H1 (cell line): ENCODE measurements around the gene RIPOR2. TPM values are rescaled to one million over a fixed set of nuclear protein-coding genes. Genes with fewer than 3 reads are reported as not detected.

Experiments
- CTCF ChIA-PET: fragments of 300-600 bp; sonication (Branson Sonifier 250); formaldehyde crosslinking; loops from one replicate; lab custom pipeline; 2021; ENCODE audit not compliant: partially characterized antibody; lab: Charles Lee
- POLR2A ChIA-PET: fragments of 300-600 bp; sonication (Branson Sonifier 250); formaldehyde crosslinking; loops from one replicate; lab custom pipeline; 2021; ENCODE audit warnings: inconsistent platforms; ENCODE audit not compliant: partially characterized antibody; lab: Charles Lee
- DNase-seq, 2 experiments: peaks; one replicate each; pipeline versions ENCODE4 v3.0.0 to v3.0.0-alpha.2; 2010 to 2022; ENCODE audit warnings: low spot score in 2 of 2, low read depth in 1 of 2, mixed read lengths in 1 of 2
- FAIRE-seq: peaks from 2 replicates; lab custom pipeline; 2011; peaks lifted over from hg19 to GRCh38; lab: Jason Lieb, UNC
- H2AFZ ChIP-seq: 2 replicates; pipeline ENCODE4 v1.8.1; 2012; ENCODE audit warnings: low read length, inconsistent platforms
- H2AK5ac ChIP-seq: 2 replicates; pipeline ENCODE4 v1.6.1; 2013; ENCODE audit warnings: low read depth, low read length
- H2BK120ac ChIP-seq: replicated peaks from 2 replicates; pipeline ENCODE3; 2013; ENCODE audit warnings: low read depth, low read length, inconsistent platforms
- H2BK12ac ChIP-seq: 2 replicates; pipeline ENCODE4 v1.6.1; 2013; ENCODE audit warnings: low read depth, low read length
- H2BK15ac ChIP-seq: 2 replicates; pipeline ENCODE4 v1.6.1; 2013; ENCODE audit warnings: low read length
- H2BK20ac ChIP-seq: 2 replicates; pipeline ENCODE4 v1.6.1; 2013; ENCODE audit warnings: low read length
- H2BK5ac ChIP-seq: 2 replicates; pipeline ENCODE4 v1.6.1; 2013; ENCODE audit warnings: low read depth, low read length
- H3K14ac ChIP-seq: 2 replicates; pipeline ENCODE4 v1.6.1; 2013; ENCODE audit warnings: inconsistent platforms; ENCODE audit not compliant: insufficient read length
- H3K18ac ChIP-seq: 2 replicates; pipeline ENCODE4 v1.6.1; 2013; ENCODE audit warnings: low read length; ENCODE audit errors: extremely low read depth
- H3K23ac ChIP-seq: 2 replicates; pipeline ENCODE4 v1.6.1; 2013; ENCODE audit warnings: inconsistent platforms; ENCODE audit not compliant: insufficient read length
- H3K23me2 ChIP-seq: 2 replicates; pipeline ENCODE4 v1.6.1; 2013; ENCODE audit warnings: low read depth, low read length
- H3K27ac ChIP-seq: 2 replicates; pipeline ENCODE4 v1.6.1; 2011; ENCODE audit warnings: low read depth, low read length, inconsistent platforms
- H3K27me3 ChIP-seq, 4 experiments: replicated peaks in 1 of 4; 1 replicate in 1 of 4; 2 replicates in 3 of 4; pipeline versions ENCODE4 v1.6.1 to v1.8.1; 2011 to 2013; ENCODE audit warnings: low read length in 3 of 4, mild to moderate bottlenecking in 3 of 4, inconsistent platforms in 2 of 4, mixed read lengths in 2 of 4, moderate library complexity in 1 of 4; ENCODE audit not compliant: control insufficient read depth in 3 of 4, insufficient read depth in 3 of 4; ENCODE audit errors: extremely low read depth in 1 of 4
- H3K36me3 ChIP-seq, 4 experiments: 2 replicates each; pipeline versions ENCODE4 v1.6.1 to v1.8.1; 2011 to 2013; ENCODE audit warnings: mild to moderate bottlenecking in 4 of 4, low read length in 3 of 4, moderate library complexity in 2 of 4, control low read depth in 1 of 4, inconsistent platforms in 1 of 4; ENCODE audit not compliant: insufficient read depth in 4 of 4, control insufficient read depth in 2 of 4
- H3K4ac ChIP-seq: replicated peaks from 2 replicates; pipeline ENCODE3; 2013; ENCODE audit warnings: low read length, low read depth, mixed read lengths, inconsistent platforms; ENCODE audit not compliant: insufficient read length
- H3K4me1 ChIP-seq, 4 experiments: replicated peaks in 1 of 4; 1 replicate in 1 of 4; 2 replicates in 3 of 4; pipeline versions ENCODE4 v1.6.1 to v1.8.1; 2011 to 2013; ENCODE audit warnings: low read length in 3 of 4, inconsistent platforms in 2 of 4, mixed read lengths in 1 of 4; ENCODE audit not compliant: insufficient read depth in 4 of 4, control insufficient read depth in 3 of 4
- H3K4me2 ChIP-seq, 2 experiments: 2 replicates each; pipeline versions ENCODE4 v1.6.1 to v1.8.1; 2011 to 2013; ENCODE audit warnings: low read depth in 2 of 2, low read length in 2 of 2, control low read depth in 1 of 2, inconsistent platforms in 1 of 2, mild to moderate bottlenecking in 1 of 2; ENCODE audit not compliant: insufficient read depth in 1 of 2
- H3K4me3 ChIP-seq, 4 experiments: fragments of 200-600, 300-600 bp in 1 of 4; sonication (generic), shearing (Covaris generic), sonication (Bioruptor Twin) in 1 of 4; 2 replicates each; pipeline versions ENCODE4 v1.5.1 to v1.8.1; 2011 to 2016; ENCODE audit warnings: low read length in 4 of 4, low read depth in 3 of 4, control low read depth in 2 of 4, inconsistent platforms in 2 of 4, mild to moderate bottlenecking in 2 of 4, mixed read lengths in 1 of 4, moderate library complexity in 1 of 4; ENCODE audit not compliant: insufficient read depth in 2 of 4; ENCODE audit errors: extremely low read depth in 1 of 4
- H3K56ac ChIP-seq: replicated peaks from 2 replicates; pipeline ENCODE3; 2013; ENCODE audit warnings: low read depth, mild to moderate bottlenecking, mixed read lengths, low read length, inconsistent platforms; ENCODE audit not compliant: insufficient read length
- H3K79me1 ChIP-seq: 2 replicates; pipeline ENCODE4 v1.6.1; 2013; ENCODE audit warnings: low read depth, low read length, control low read depth
- H3K79me2 ChIP-seq, 2 experiments: 2 replicates each; pipeline versions ENCODE4 v1.6.1 to v1.8.1; 2012 to 2013; ENCODE audit warnings: low read length in 2 of 2, mild to moderate bottlenecking in 2 of 2, inconsistent platforms in 1 of 2; ENCODE audit not compliant: insufficient read depth in 2 of 2, control insufficient read depth in 1 of 2
- H3K9ac ChIP-seq, 4 experiments: replicated peaks in 1 of 4; 1 replicate in 1 of 4; 2 replicates in 3 of 4; pipeline versions ENCODE4 v1.6.1 to v1.8.1; 2011 to 2013; ENCODE audit warnings: low read depth in 3 of 4, low read length in 3 of 4, control low read depth in 2 of 4, mild to moderate bottlenecking in 2 of 4, moderate library complexity in 2 of 4, inconsistent platforms in 1 of 4; ENCODE audit errors: extremely low read depth in 1 of 4
- H3K9me3 ChIP-seq, 2 experiments: 2 replicates each; pipeline versions ENCODE4 v1.6.1 to v1.8.1; 2012 to 2013; ENCODE audit warnings: mild to moderate bottlenecking in 2 of 2, moderate library complexity in 2 of 2, control low read depth in 1 of 2, inconsistent platforms in 1 of 2, low read depth in 1 of 2, low read length in 1 of 2, mixed read lengths in 1 of 2; ENCODE audit not compliant: insufficient read depth in 2 of 2
- H4K20me1 ChIP-seq, 2 experiments: replicated peaks in 1 of 2; 2 replicates each; pipeline versions ENCODE3 to v1.8.1; 2011 to 2013; ENCODE audit warnings: inconsistent platforms in 2 of 2, low read length in 2 of 2, mild to moderate bottlenecking in 1 of 2; ENCODE audit not compliant: insufficient read depth in 2 of 2, control insufficient read depth in 1 of 2
- H4K5ac ChIP-seq: 2 replicates; pipeline ENCODE4 v1.6.1; 2013; ENCODE audit warnings: low read length, low read depth, mixed read lengths, inconsistent platforms; ENCODE audit not compliant: insufficient read length
- H4K8ac ChIP-seq: 2 replicates; pipeline ENCODE4 v1.8.0; 2013; ENCODE audit warnings: mild to moderate bottlenecking, moderate library complexity, low read length, inconsistent platforms; ENCODE audit not compliant: insufficient read depth; ENCODE audit errors: extremely low read depth
- H4K91ac ChIP-seq: replicated peaks from 2 replicates; pipeline ENCODE3; 2013; ENCODE audit warnings: low read length, mixed read lengths, inconsistent platforms; ENCODE audit not compliant: insufficient read length
- ATF2 ChIP-seq: IDR thresholded peaks from 2 replicates; pipeline ENCODE4 v1.6.1; 2012; ENCODE audit warnings: low read length, inconsistent platforms
- BACH1 ChIP-seq: IDR thresholded peaks from 2 replicates; pipeline ENCODE4 v1.6.1; 2012; ENCODE audit warnings: low read length, improper control_type of control experiment
- CBX8 ChIP-seq: fragments of 300-800, 300-1000 bp; sonication (generic); IDR thresholded peaks from 2 replicates; pipeline ENCODE4 v1.7.1; 2016; ENCODE audit warnings: low read depth, low read length, borderline replicate concordance
- CEBPB ChIP-seq: IDR thresholded peaks from 2 replicates; pipeline ENCODE4 v1.6.1; 2012; ENCODE audit warnings: low read depth, low read length
- CREB1 ChIP-seq: IDR thresholded peaks from 2 replicates; pipeline ENCODE4 v1.6.1; 2012; ENCODE audit warnings: inconsistent platforms
- JUN ChIP-seq: IDR thresholded peaks from 2 replicates; pipeline ENCODE4 v1.6.1; 2011; ENCODE audit warnings: low read depth, mild to moderate bottlenecking, improper control_type of control experiment, low read length
- KDM1A ChIP-seq: fragments of 200-600, 300-600 bp; sonication (generic); IDR thresholded peaks from 2 replicates; pipeline ENCODE4 v1.7.1; 2016; ENCODE audit warnings: mild to moderate bottlenecking, low read length, borderline replicate concordance
- POLR2A ChIP-seq, 2 experiments: IDR thresholded peaks; 1 replicate in 1 of 2; 2 replicates in 1 of 2; pipeline ENCODE4 v1.6.1; 2011; ENCODE audit warnings: low read depth in 2 of 2, low read length in 2 of 2, mild to moderate bottlenecking in 2 of 2; ENCODE audit errors: control extremely low read depth in 1 of 2
- SRF ChIP-seq: IDR thresholded peaks from 2 replicates; pipeline ENCODE4 v1.6.1; 2011; ENCODE audit warnings: mild to moderate bottlenecking, low read depth, low read length, moderate library complexity
- TBP ChIP-seq: IDR thresholded peaks from 2 replicates; pipeline ENCODE4 v1.6.1; 2011; ENCODE audit warnings: low read depth, low read length, improper control_type of control experiment
- USF2 ChIP-seq: IDR thresholded peaks from 2 replicates; pipeline ENCODE4 v1.6.1; 2011; ENCODE audit warnings: low read length, improper control_type of control experiment
- YY1 ChIP-seq: IDR thresholded peaks from 2 replicates; pipeline ENCODE4 v1.6.1; 2011; ENCODE audit warnings: low read depth, mild to moderate bottlenecking, low read length
- ZNF274 ChIP-seq: IDR thresholded peaks from 2 replicates; pipeline ENCODE4 v1.7.0; 2012; ENCODE audit warnings: low read length, borderline replicate concordance; ENCODE audit errors: extremely low read depth
- WGBS, 2 experiments: shearing (Covaris generic) in 1 of 2; methylation state at CpG; one replicate each; pipeline versions ENCODE4 v1.1.6 to v1.1.7; 2013 to 2015; ENCODE audit warnings: low lambda C conversion rate in 2 of 2, mixed read lengths in 2 of 2, inconsistent platforms in 1 of 2, low coverage in 1 of 2, missing lambda C conversion rate in 1 of 2; ENCODE audit not compliant: insufficient replicate concordance in 2 of 2, insufficient coverage in 1 of 2, insufficient read length in 1 of 2; ENCODE audit errors: extremely low coverage in 1 of 2, missing lambda C conversion rate in 1 of 2; 5-methylcytosine and 5-hydroxymethylcytosine counted together
- polyA plus RNA-seq, 7 experiments: library from polyadenylated mRNA; depleted of rRNA in 3 of 7; stranded (reverse) in 5 of 7; unstranded in 2 of 7; fragments of >200 nt in 5 of 7; fragments of 200-250 nt in 2 of 7; gene quantifications; 1 replicate in 5 of 7; 2 replicates in 1 of 7; 4 replicates in 1 of 7; pipeline versions ENCODE4 v1.2.1 to v1.2.3, GENCODE V29; 2011 to 2013; ENCODE audit warnings: missing spikeins in 2 of 7, mixed read lengths in 2 of 7
- total RNA-seq: library from RNA; stranded (reverse); fragmentation: NEBNext Ultra II Directional; extraction: Animal tissue kit (Norgen Biotek cat#: 25700); gene quantifications from 2 replicates; pipeline ENCODE4 v1.2.1, GENCODE V29; 2021

RIPOR2 gene
- total and polyA plus RNA-seq, 2 of the 8 experiments (the other 6 are each of a cell fraction or from before 2014, with no cell fraction given) = 16.7 to 45.6 TPM

DNA sequence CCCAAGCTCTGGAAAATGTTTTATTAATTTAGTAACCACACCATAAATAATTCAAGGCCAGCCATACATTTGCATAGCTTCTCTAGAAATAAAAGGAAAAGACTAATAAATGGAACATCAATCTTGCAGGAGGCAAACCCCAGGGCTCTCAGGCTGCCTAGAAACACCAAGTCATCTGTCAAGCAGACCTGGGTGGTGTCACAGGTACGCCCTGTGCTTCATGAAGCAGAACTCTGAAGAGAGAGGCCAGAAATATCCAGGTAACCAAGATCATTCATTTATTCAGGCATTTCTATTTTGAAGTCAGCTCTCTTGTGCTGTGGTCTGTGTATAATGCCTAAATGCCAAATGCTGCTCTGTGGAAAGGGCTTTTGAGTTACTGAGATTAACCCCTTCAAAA is 91.7 kb downstream of the RIPOR2 start:
- Histone ChIP-seq H3K4me1 (no peaks in the 10 kb centered on the region), H3K36me3 (peaks cover 2 to 39% (median 8%) of the 10 kb centered on the region in 4 experiments; a peak in 5 of 8 replicates), H3K27ac (no peak overlapping the region), H3K79me1 (no peaks in the 10 kb centered on the region; the same call in 1 of the 2 replicates), H4K8ac (no peak overlapping the region), H3K4ac (no peak overlapping the region), H3K18ac (no peak overlapping the region), H3K79me2 (no peaks in the 10 kb centered on the region), H3K4me3 (no peak overlapping the region), H4K91ac (no peak overlapping the region), H4K5ac (no peak overlapping the region), H2BK120ac (no peak overlapping the region), H4K20me1 (no peaks in the 10 kb centered on the region), H3K14ac (no peak overlapping the region), H2BK5ac (no peak overlapping the region), H3K23me2 (no peaks in the 10 kb centered on the region), H2BK12ac (no peak overlapping the region), H3K9ac (no peak overlapping the region), H2BK15ac (no peak overlapping the region), H3K4me2 (no peak overlapping the region), H3K56ac (no peak overlapping the region), H2AFZ (no peak overlapping the region), H3K23ac (no peak overlapping the region), H3K27me3 (no peaks in the 10 kb centered on the region), H2AK5ac (no peak overlapping the region), H2BK20ac (no peak overlapping the region), H3K9me3 (no peaks in the 10 kb centered on the region)
- TF ChIP-seq SRF (no peak), KDM1A (no peak), USF2 (no peak), BACH1 (no peak), TBP (no peak), POLR2A (IDR thresholded peaks at IDR 0.05; ENCODE audit: control extremely low read depth in 1 of 2, low read depth in 2 of 2, low read length in 2 of 2) (no peak), JUN (no peak), CEBPB (no peak), CREB1 (no peak), ATF2 (no peak), YY1 (no peak), CBX8 (no peak), ZNF274 (no peak)
- FAIRE-seq (no peak), DNase-seq (no peak)
- 95% methylated on average over 1 of the region's 1 CpG; no CpG with 5 or more reads in 1 of the 2 experiments for WGBS, 2 experiments
- ChIA-PET POLR2A (interaction anchor here (1.6 kb wide), 1 partner anchor 12 kb away, joined by 3 read pairs; no protein-coding TSS in a partner anchor), CTCF (interaction anchor here (0.6 to 2.9 kb wide), 4 partner anchors 16 to 500 kb away, joined by 3 to 15 read pairs (median 6); no protein-coding TSS in a partner anchor)
